Activated naive CD8-positive, alpha-beta T cell treated with anti-CD3 and anti-CD28 coated beads, Interleukin-2, amount 50 U/mL, for 16 hours (primary cell): Measurements from ENCODE around the gene SDHAF2.
"Not testable (repeated sequence)": the region's sequence is repeated elsewhere in the genome, so short reads cannot be mapped to it uniquely, and the experiment has no call there.

ENCODE experiments used
- DNase-seq: peaks from one replicate; pipeline ENCODE4 v3.0.0-alpha.2; 2020; ENCODE audit warnings: low read depth, low spot score

Gene SDHAF2

DNA sequence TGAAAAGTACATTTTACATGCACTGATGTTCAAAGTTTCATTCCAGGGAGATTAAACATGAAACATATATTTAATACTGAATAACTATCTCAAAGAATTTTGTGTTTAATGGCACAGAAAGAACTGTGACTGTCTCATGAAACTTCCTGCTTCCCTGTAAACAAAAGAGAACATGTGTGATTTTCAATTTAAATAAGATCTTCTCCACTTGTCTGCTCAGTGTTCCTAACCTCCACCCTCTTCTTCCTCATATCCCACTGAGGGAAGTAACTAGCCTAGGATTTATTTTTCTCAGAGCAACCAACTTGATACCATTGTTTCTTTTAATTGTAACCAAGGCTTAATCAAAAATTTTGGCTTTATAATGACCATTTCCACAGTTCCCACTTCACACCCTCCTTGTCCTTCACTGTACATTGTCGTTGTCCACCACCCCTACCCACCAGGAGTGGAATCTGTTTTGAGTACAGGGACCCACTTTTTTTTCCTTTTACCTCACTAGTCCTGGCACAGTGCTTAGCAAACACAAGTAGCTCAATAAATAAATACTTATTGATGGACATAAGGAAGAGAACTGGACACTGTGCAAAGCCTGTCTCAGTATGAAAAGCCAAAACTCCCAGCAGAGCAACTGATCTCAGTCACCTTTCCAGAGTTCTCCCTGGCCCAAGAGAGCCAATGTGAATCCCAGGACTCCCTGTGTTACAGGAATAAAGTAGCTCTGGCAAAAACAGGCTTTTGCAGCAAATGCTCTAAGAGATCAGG lies 4.4 kb upstream of the SDHAF2 start:
- no peak for DNase-seq

GRCh38 chr11:61429346-61429690 lies 606 bp upstream of the SDHAF2 start:
- DNase-seq: peak; percentile 46

GRCh38 chr11:61430839-61431238 lies 915 bp downstream of the SDHAF2 start:
- not testable (repeated sequence) for DNase-seq

GRCh38 chr11:61437496-61437895 lies 7.6 kb downstream of the SDHAF2 start:
- no peak for DNase-seq

DNA sequence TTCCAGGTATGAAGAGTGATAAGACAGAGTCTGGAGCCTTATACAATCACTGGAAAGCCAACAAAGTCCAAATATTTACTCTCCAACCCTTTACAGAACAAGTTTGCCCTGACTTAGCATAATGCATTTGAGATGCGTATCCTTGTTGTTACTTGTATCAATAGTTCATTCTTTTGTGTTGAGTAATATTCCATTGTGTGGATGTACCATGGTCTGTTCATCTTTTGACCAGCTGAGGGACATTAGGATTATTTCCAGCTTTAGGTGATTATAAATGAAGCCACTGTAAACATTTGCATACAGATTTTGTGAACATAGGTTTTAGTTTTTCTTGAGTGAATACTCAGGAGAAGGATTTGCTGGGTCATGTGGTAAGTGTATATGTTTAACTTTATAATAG lies 9.7 kb downstream of the SDHAF2 start:
- no peak for DNase-seq

- no peak for DNase-seq
Observed at GRCh38 chr11:61442616-61443015, 12.7 kb downstream of the SDHAF2 start.

- DNase-seq: no peak
Observed at GRCh38 chr11:61445516-61445915, 15.6 kb downstream of the SDHAF2 start.

GRCh38 chr11:61446211-61446651 lies 16.3 kb downstream of the SDHAF2 start:
- DNase-seq: peak; percentile 50

DNA sequence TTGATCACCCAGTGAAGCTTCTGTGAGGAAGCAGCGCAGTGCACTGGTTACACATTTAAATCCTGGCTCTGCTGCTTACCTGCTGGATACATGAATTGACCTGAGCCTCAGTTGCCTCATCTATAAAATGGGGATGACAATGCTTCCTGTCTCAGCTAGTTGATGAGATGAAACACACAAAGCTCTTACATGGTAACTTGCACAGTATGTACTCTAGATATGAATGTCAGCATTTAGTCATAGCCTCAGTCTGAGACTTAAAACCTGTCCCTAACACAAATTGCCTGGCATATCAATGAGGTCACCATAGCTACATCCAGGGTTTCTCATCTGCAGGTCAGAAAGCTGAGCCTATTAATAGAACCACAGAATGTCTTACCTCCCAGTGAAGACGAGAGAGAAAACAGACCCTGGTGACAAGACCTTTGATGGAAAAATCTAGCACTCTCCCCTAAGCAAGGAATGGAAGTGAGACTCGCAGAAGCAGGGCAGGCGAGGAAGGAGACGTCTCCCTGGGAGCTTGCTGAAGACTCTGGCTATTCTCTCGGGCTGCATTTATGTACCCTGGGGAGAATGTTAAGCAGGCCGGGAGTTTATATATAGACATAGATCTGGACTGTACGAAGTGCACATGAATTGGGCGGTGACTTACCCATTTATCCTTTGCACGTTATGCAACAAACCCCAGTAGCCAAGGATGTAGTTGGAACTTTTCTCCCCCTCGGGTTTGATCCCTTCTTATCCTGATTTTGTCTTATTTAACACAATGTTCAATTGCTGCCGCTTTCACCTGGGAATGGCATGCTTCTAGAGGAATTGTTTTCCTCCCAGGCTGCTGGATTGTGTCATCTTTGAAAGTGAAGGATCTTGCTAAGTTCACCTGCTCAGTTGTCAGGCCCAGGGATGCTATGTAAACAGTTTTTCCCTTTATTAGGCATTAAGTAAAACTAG lies 18.0 kb downstream of the SDHAF2 start:
- no peak for DNase-seq

GRCh38 chr11:61448552-61448927 lies 18.6 kb downstream of the SDHAF2 start:
- no peak for DNase-seq

GRCh38 chr11:61452825-61453224 lies 22.9 kb downstream of the SDHAF2 start:
- DNase-seq: no peak

GRCh38 chr11:61453695-61454094 lies 23.8 kb downstream of the SDHAF2 start:
- DNase-seq: no peak

GRCh38 chr11:61454520-61454919 lies 24.6 kb downstream of the SDHAF2 start:
- no peak for DNase-seq

DNA sequence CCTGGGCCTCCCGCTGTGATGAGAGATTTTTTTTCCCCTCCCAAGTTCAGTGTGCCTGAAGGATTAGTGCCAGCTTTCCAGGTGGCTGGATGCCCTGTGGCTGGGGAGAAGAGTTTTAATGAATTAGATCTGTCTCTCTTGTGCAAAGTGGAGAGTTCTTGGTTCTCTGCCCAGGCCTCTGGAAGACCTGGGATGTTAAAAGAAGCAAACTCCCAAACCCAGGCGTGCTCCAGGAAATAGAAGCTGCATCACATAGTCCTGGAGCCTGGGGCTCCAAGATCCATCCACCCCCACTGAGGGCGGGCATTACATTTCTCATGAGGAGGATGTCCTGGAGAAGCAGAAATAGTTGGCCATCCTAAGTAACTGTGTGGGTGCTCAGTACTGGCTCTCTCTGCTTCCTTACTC lies 30.6 kb downstream of the SDHAF2 start:
- DNase-seq: no peak

GRCh38 chr11:61460986-61461385 lies 31.1 kb downstream of the SDHAF2 start:
- no peak for DNase-seq

- not testable (repeated sequence) for DNase-seq
Observed at GRCh38 chr11:61467602-61468001, 37.7 kb downstream of the SDHAF2 start.

DNA sequence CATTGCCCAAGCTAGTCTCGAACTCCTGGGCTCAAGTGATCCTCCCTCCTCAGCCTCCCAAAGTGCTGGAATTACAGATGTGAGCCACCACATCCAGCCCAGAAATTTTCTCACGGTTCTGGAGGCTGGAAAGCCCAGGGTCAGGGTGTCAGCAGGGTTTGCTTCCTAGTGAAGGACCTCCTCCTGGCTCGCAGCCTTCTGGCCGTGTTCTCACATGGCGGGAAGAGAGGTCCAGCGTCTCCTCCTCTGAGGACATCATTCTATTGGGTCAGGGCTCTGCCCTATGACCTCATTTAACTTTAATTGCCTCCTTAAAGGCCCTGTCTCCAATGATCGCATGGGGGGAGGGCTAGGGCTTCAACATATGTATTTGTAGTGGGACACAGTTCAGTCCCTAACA lies 38.1 kb downstream of the SDHAF2 start:
- no peak for DNase-seq

GRCh38 chr11:61472282-61472681 lies 42.4 kb downstream of the SDHAF2 start:
- no peak for DNase-seq

DNA sequence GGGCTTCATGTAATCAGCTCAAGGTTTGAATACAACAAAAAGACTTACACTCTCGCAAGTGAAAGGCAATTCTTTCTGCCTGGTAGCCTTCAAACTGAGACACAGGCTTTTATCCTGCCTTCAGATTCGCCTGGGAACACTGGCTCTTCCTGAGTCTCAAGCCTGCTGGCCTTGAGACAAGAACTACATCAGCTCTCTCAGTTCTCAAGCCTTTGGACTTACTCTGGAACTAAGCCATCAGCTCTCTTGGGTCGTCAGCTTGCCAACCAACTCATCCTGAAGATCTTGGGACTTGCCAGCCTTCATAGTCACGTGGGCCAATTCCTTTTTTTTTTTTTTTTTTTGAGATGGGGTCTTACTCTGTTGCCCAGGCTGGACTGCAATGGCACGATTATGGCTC lies 42.9 kb downstream of the SDHAF2 start:
- DNase-seq: no peak

DNA sequence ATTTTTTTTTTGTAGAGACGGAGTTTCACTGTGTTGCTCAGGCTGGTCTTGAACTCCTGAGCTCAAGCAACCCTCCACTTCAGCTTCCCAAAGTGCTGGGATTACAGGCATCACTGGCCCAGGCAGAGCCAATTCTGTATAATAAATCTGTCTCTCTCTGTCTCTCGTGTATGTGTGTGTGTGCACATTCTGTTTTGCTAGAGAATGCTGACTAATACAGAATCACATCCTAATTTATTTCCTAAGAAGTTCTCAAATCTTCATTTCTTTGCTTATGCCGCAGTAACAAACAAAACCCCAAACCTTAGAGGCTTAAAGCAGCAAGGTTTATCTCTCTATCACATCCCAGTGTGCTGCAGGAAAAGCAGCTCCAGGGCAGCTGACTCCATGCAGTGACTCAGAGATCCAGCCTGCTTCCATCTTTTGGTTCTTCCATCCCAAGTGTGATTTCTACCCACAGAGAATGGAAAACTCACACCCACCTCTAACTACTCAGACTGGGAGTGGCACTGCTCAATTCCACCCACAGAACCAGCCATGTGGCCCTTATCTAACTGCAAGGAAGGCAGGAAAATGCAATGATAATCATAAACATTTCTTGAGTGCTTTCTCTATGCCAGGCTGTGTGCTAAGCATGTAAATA lies 43.6 kb downstream of the SDHAF2 start:
- no peak for DNase-seq

DNA sequence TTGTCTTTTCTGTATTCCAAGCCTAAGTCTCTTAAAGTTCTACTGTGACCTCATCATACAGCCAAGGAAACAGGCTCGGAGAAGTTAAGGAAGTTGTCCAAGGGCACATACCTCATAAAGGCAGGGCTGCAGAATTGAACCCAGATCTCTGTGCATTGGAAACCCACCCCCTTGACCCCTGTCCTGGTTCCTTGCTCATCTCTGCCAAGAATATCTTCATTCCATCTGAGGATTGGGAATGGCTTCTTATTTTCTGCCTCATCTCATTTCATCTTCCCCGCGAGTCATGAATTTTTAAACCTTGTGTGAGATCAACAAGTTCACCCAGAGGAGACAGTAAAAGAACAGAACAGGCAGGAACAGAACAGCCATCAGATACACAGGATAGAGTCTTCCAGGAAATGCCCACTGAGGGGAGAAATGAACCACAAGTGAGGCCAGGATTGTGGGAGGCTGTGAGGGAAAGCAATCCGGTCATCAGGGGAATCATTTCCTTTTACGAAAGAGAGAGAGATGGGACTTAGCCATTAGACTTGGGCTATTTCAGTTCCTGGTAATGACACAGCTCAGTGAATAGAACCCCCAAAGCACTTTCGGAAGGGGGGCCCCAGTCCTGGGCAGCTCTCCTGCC lies 44.2 kb downstream of the SDHAF2 start:
- no peak for DNase-seq

DNA sequence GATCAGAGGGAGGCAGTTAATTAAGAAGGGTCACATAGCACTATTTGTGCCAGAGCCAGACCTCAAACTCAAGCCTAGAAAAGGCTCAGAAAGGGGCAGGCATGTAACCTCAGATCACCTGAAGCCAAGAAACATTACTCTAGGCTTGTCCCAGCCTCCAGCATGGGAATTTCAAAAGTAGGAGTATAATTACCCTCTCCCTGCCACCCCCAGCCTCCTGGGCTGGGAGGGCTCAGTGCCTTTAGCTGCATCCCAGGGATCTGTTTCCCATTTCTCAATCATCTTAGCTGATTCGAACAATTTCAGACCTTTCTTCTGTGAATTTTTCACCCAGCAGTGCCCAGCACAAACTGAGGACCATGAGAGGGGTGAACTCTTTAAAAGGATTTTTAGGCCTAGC lies 45.5 kb downstream of the SDHAF2 start:
- DNase-seq: no peak
